ENCODE measurements around the gene KPNB1. TPM values are rescaled to one million over a fixed set of nuclear protein-coding genes. Genes with fewer than 3 reads are reported as not detected.

KPNB1 gene
- total RNA-seq, 4 donors from 2014 or later = 72.3 to 276 (median 135) TPM

GRCh38 chr17:47630614-47631013 lies 19.1 kb upstream of the KPNB1 start:
- H3K9me3 ChIP-seq = no peaks in the 10 kb centered on the region
- H3K27me3 ChIP-seq = no peaks in the 10 kb centered on the region
- no peaks in the 10 kb centered on the region for H3K36me3 ChIP-seq
- no peak overlapping the region for H3K27ac ChIP-seq
- H3K4me1 ChIP-seq = no peaks in the 10 kb centered on the region
- TF ChIP-seq POLR2A (IDR thresholded peaks at IDR 0.05) = no peak
- TF ChIP-seq, protein P1, sequence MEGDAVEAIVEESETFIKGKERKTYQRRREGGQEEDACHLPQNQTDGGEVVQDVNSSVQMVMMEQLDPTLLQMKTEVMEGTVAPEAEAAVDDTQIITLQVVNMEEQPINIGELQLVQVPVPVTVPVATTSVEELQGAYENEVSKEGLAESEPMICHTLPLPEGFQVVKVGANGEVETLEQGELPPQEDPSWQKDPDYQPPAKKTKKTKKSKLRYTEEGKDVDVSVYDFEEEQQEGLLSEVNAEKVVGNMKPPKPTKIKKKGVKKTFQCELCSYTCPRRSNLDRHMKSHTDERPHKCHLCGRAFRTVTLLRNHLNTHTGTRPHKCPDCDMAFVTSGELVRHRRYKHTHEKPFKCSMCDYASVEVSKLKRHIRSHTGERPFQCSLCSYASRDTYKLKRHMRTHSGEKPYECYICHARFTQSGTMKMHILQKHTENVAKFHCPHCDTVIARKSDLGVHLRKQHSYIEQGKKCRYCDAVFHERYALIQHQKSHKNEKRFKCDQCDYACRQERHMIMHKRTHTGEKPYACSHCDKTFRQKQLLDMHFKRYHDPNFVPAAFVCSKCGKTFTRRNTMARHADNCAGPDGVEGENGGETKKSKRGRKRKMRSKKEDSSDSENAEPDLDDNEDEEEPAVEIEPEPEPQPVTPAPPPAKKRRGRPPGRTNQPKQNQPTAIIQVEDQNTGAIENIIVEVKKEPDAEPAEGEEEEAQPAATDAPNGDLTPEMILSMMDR (IDR thresholded peaks at IDR 0.05) = no peak
- H3K4me3 ChIP-seq = no peak overlapping the region
- no peak for DNase-seq

- Histone ChIP-seq H3K27ac (no peak overlapping the region), H3K4me1 (no peaks in the 10 kb centered on the region)
Measured at GRCh38 chr17:47632991-47633390, 16.7 kb upstream of the KPNB1 start.

DNA sequence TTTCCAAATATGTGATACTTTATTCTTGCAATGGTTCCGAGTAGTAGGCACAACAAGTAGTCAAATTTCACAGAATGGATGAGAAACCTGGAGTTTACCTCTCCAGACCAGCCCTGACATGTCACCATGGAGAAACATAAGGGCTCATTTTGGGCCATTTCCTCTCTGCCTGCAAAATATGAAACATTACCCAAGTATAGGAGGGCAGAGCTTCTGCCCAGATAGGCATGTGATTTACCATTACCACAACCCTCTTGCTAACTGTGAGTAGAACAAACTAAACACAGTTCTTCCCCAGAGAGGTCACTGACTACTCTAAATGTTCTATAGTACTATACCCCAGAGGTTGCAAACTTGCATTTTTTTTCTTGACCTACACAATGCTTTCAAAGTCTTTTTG lies 15.7 kb upstream of the KPNB1 start:
- Histone ChIP-seq H3K36me3 (no peaks in the 10 kb centered on the region), H3K9me3 (no peaks in the 10 kb centered on the region), H3K4me1 (no peaks in the 10 kb centered on the region), H3K4me3 (no peak overlapping the region), H3K27ac (no peak overlapping the region), H3K27me3 (no peaks in the 10 kb centered on the region)
- TF ChIP-seq, protein P1 (IDR thresholded peaks at IDR 0.05) = no peak
- no peak for TF ChIP-seq POLR2A (IDR thresholded peaks at IDR 0.05)
- no peak for DNase-seq

More at GRCh38 chr17:47632991-47633390, 16.7 kb upstream of the KPNB1 start:
- no peak for DNase-seq
- Histone ChIP-seq H3K36me3 (no peaks in the 10 kb centered on the region), H3K27me3 (no peaks in the 10 kb centered on the region), H3K4me3 (no peak overlapping the region), H3K9me3 (no peaks in the 10 kb centered on the region)
- no peak for TF ChIP-seq POLR2A (IDR thresholded peaks at IDR 0.05)
- TF ChIP-seq, protein P1 (IDR thresholded peaks at IDR 0.05) = no peak

DNA sequence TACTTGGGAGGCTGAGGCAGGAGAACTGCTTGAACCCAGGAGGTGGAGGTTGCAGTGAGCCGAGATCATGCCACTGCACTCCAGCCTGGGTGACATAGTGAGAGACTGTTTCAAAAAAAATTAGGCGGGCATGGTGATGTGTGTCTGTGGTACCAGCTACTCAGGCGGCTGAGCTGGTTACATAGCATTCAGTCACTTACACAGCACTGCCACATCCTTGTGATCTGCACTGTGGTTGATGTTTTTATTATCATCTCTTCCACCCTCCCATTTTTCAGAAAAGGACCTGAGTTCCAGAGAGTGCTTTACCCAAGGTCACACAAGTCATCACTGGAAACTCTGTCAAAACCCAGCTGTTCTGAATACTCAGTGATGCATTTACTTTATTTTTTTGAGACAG lies 14.8 kb upstream of the KPNB1 start:
- no peaks in the 10 kb centered on the region for H3K36me3 ChIP-seq
- TF ChIP-seq, protein P1 (IDR thresholded peaks at IDR 0.05) = no peak
- TF ChIP-seq POLR2A (IDR thresholded peaks at IDR 0.05) = no peak
- no peaks in the 10 kb centered on the region for H3K27me3 ChIP-seq
- no peaks in the 10 kb centered on the region for H3K4me1 ChIP-seq
- H3K9me3 ChIP-seq = no peaks in the 10 kb centered on the region
- DNase-seq = no peak
- H3K27ac ChIP-seq = no peak overlapping the region
- H3K4me3 ChIP-seq = no peak overlapping the region

DNA sequence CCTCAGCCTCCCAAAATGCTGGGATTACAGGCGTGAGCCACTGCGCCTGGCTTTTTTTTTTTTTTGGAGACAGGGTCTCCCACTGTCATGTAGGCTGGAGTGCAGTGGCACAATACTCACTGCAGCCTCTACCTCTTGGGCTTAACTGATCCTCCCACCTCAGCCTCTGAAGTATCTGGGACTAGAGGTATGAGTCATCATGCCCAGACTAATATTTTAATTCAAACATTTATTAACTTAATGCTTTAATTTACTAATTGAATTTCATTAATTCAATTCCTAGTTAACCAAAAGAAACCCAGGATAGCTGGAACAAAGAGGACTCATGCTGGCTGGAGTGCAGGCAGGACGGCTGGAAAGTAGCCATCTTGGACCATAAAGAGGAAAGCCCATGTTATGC lies 14.0 kb upstream of the KPNB1 start:
- no peaks in the 10 kb centered on the region for H3K36me3 ChIP-seq
- H3K4me3 ChIP-seq = no peak overlapping the region
- H3K27me3 ChIP-seq = no peaks in the 10 kb centered on the region
- H3K4me1 ChIP-seq = no peaks in the 10 kb centered on the region
- H3K9me3 ChIP-seq = no peaks in the 10 kb centered on the region
- H3K27ac ChIP-seq = no peak overlapping the region
- DNase-seq = no peak
- TF ChIP-seq, protein P1 (IDR thresholded peaks at IDR 0.05) = no peak
- no peak for TF ChIP-seq POLR2A (IDR thresholded peaks at IDR 0.05)

Data from Peyer's patch (tissue), 4 donors.